ENCODE results near the gene BRCA1.
A peak's percentile ranks its signal among the peaks of the same experiment; 100 is the strongest.
"Not testable (repeated sequence)": the region's sequence is repeated elsewhere in the genome, so short reads cannot be mapped to it uniquely, and the experiment has no call there.

BRCA1 gene

GRCh38 chr17:43133439-43133838 lies 8.3 kb upstream of the BRCA1 start:
- not testable (repeated sequence) for H3K9ac ChIP-seq (ENCODE audit: low read length); H3K27me3 ChIP-seq (ENCODE audit: insufficient read depth, low read length); H3K4me1 ChIP-seq (ENCODE audit: control insufficient read depth in 1 of 2, insufficient read depth in 2 of 2, low read length in 2 of 2); H3K4me2 ChIP-seq (ENCODE audit: low read length); H3K4me3 ChIP-seq (ENCODE audit: low read depth, low read length); H4K91ac ChIP-seq (ENCODE audit: low read depth, low read length); H2AK5ac ChIP-seq (ENCODE audit: low read length); DNase-seq; H3K79me1 ChIP-seq (ENCODE audit: low read length); H2BK5ac ChIP-seq (ENCODE audit: low read depth, low read length, poor library complexity); H3K23ac ChIP-seq (ENCODE audit: low read length); H2BK12ac ChIP-seq (ENCODE audit: low read length); H3K4ac ChIP-seq (ENCODE audit: low read depth, low read length); H3K9me3 ChIP-seq (ENCODE audit: insufficient read depth, low read depth, low read length); H3K14ac ChIP-seq (ENCODE audit: low read length); H2AFZ ChIP-seq (ENCODE audit: insufficient read depth, low read length, poor library complexity); H4K12ac ChIP-seq (ENCODE audit: low read depth, low read length); H2BK120ac ChIP-seq (ENCODE audit: insufficient read depth, low read length, poor library complexity); H4K8ac ChIP-seq (ENCODE audit: low read depth, low read length); H3K18ac ChIP-seq (ENCODE audit: low read length); H3K79me2 ChIP-seq (ENCODE audit: control insufficient read depth, insufficient read depth, low read length, poor library complexity); H3K27ac ChIP-seq (ENCODE audit: low read depth, low read length)
- WGBS (ENCODE audit: extremely low coverage, insufficient coverage, insufficient read length) = no CpG with 5 or more reads among the region's 5 CpGs
- peaks cover 8 to 19% of the 10 kb centered on the region in 2 experiments for H3K36me3 ChIP-seq (ENCODE audit: control insufficient read depth in 1 of 2, insufficient read depth in 2 of 2, low read length in 2 of 2)

GRCh38 chr17:43132117-43132516 lies 7.0 kb upstream of the BRCA1 start:
- Histone ChIP-seq H3K27ac (ENCODE audit: low read depth, low read length) (no peak overlapping the region), H4K8ac (ENCODE audit: low read depth, low read length) (no peak overlapping the region), H3K14ac (ENCODE audit: low read length) (no peak overlapping the region), H3K4me1 (ENCODE audit: control insufficient read depth in 1 of 2, insufficient read depth in 2 of 2, low read length in 2 of 2) (no peaks in the 10 kb centered on the region), H3K9ac (ENCODE audit: low read length) (no peak overlapping the region), H2BK120ac (ENCODE audit: insufficient read depth, low read length, poor library complexity) (no peak overlapping the region), H3K9me3 (ENCODE audit: insufficient read depth, low read depth, low read length) (no peaks in the 10 kb centered on the region), H2AFZ (ENCODE audit: insufficient read depth, low read length, poor library complexity) (no peak overlapping the region), H3K27me3 (ENCODE audit: insufficient read depth, low read length) (no peaks in the 10 kb centered on the region), H3K18ac (ENCODE audit: low read length) (no peak overlapping the region), H3K4me2 (ENCODE audit: low read length) (no peak overlapping the region), H2AK5ac (ENCODE audit: low read length) (no peak overlapping the region), H4K91ac (ENCODE audit: low read depth, low read length) (no peak overlapping the region), H2BK12ac (ENCODE audit: low read length) (no peak overlapping the region), H3K79me2 (ENCODE audit: control insufficient read depth, insufficient read depth, low read length, poor library complexity) (no peaks in the 10 kb centered on the region), H3K79me1 (ENCODE audit: low read length) (no peaks in the 10 kb centered on the region), H3K36me3 (ENCODE audit: control insufficient read depth in 1 of 2, insufficient read depth in 2 of 2, low read length in 2 of 2) (peaks cover 8 to 23% of the 10 kb centered on the region in 2 experiments), H3K4ac (ENCODE audit: low read depth, low read length) (no peak overlapping the region), H2BK5ac (ENCODE audit: low read depth, low read length, poor library complexity) (no peak overlapping the region), H3K23ac (ENCODE audit: low read length) (no peak overlapping the region), H3K4me3 (ENCODE audit: low read depth, low read length) (no peak overlapping the region), H4K12ac (ENCODE audit: low read depth, low read length) (no peak overlapping the region)
- WGBS (ENCODE audit: extremely low coverage, insufficient coverage, insufficient read length) = no CpG with 5 or more reads among the region's 2 CpGs
- no peak for DNase-seq

DNA sequence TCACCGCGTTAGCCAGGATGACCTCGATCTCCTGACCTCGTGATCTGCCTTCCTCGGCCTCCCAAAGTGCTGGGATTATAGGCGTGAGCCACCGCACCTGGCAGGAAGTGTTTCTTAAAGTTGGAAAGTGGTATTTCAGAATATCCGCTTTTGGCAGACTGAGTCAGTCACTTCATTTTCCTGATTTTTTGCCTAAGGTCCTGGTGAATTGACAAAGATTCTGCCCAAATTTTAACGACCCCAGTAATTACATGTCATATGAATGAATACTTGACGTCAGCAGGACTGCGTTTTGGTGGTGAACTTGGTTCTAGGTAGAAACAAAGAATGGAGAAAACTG lies 4.5 kb upstream of the BRCA1 start:
- H4K91ac ChIP-seq (ENCODE audit: low read depth, low read length) = no peak overlapping the region
- no peak for DNase-seq
- no peak overlapping the region for H3K23ac ChIP-seq (ENCODE audit: low read length)
- peaks cover 1 to 11% of the 10 kb centered on the region in 2 experiments for H3K36me3 ChIP-seq (ENCODE audit: control insufficient read depth in 1 of 2, insufficient read depth in 2 of 2, low read length in 2 of 2)
- no peaks in the 10 kb centered on the region for H3K9me3 ChIP-seq (ENCODE audit: insufficient read depth, low read depth, low read length)
- H4K12ac ChIP-seq (ENCODE audit: low read depth, low read length) = no peak overlapping the region
- no peak overlapping the region for H2BK120ac ChIP-seq (ENCODE audit: insufficient read depth, low read length, poor library complexity)
- H3K18ac ChIP-seq (ENCODE audit: low read length) = no peak overlapping the region
- no peak overlapping the region for H2BK5ac ChIP-seq (ENCODE audit: low read depth, low read length, poor library complexity)
- no peak overlapping the region for H2AK5ac ChIP-seq (ENCODE audit: low read length)
- no peak overlapping the region for H3K14ac ChIP-seq (ENCODE audit: low read length)
- peaks cover 2% of the 10 kb centered on the region for H3K79me2 ChIP-seq (ENCODE audit: control insufficient read depth, insufficient read depth, low read length, poor library complexity)
- no peak overlapping the region for H3K4me2 ChIP-seq (ENCODE audit: low read length)
- no peak overlapping the region for H3K4me3 ChIP-seq (ENCODE audit: low read depth, low read length)
- H3K4ac ChIP-seq (ENCODE audit: low read depth, low read length) = no peak overlapping the region
- H3K79me1 ChIP-seq (ENCODE audit: low read length) = peaks cover 6% of the 10 kb centered on the region
- no peak overlapping the region for H2AFZ ChIP-seq (ENCODE audit: insufficient read depth, low read length, poor library complexity)
- no peak overlapping the region for H2BK12ac ChIP-seq (ENCODE audit: low read length)
- no peak overlapping the region for H4K8ac ChIP-seq (ENCODE audit: low read depth, low read length)
- no peak overlapping the region for H3K27ac ChIP-seq (ENCODE audit: low read depth, low read length)
- peaks cover 0 to 5% of the 10 kb centered on the region in 2 experiments for H3K4me1 ChIP-seq (ENCODE audit: control insufficient read depth in 1 of 2, insufficient read depth in 2 of 2, low read length in 2 of 2)
- H3K9ac ChIP-seq (ENCODE audit: low read length) = no peak overlapping the region
- no peaks in the 10 kb centered on the region for H3K27me3 ChIP-seq (ENCODE audit: insufficient read depth, low read length)
- WGBS (ENCODE audit: extremely low coverage, insufficient coverage, insufficient read length) = no CpG with 5 or more reads among the region's 11 CpGs

GRCh38 chr17:43127333-43127876 lies 2.2 kb upstream of the BRCA1 start:
- no CpG with 5 or more reads among the region's 6 CpGs for WGBS (ENCODE audit: extremely low coverage, insufficient coverage, insufficient read length)
- H2AFZ ChIP-seq (ENCODE audit: insufficient read depth, low read length, poor library complexity) = not testable (repeated sequence)

More at GRCh38 chr17:43127333-43127876, 2.2 kb upstream of the BRCA1 start:
- not testable (repeated sequence) for H3K23ac ChIP-seq (ENCODE audit: low read length); H2AK5ac ChIP-seq (ENCODE audit: low read length); H3K9me3 ChIP-seq (ENCODE audit: insufficient read depth, low read depth, low read length); H3K36me3 ChIP-seq (ENCODE audit: control insufficient read depth in 1 of 2, insufficient read depth in 2 of 2, low read length in 2 of 2); H3K79me2 ChIP-seq (ENCODE audit: control insufficient read depth, insufficient read depth, low read length, poor library complexity); H4K8ac ChIP-seq (ENCODE audit: low read depth, low read length); H3K9ac ChIP-seq (ENCODE audit: low read length); H4K91ac ChIP-seq (ENCODE audit: low read depth, low read length); H3K4me1 ChIP-seq (ENCODE audit: control insufficient read depth in 1 of 2, insufficient read depth in 2 of 2, low read length in 2 of 2); H2BK5ac ChIP-seq (ENCODE audit: low read depth, low read length, poor library complexity); H4K12ac ChIP-seq (ENCODE audit: low read depth, low read length); H3K79me1 ChIP-seq (ENCODE audit: low read length); H3K4me3 ChIP-seq (ENCODE audit: low read depth, low read length); H3K27me3 ChIP-seq (ENCODE audit: insufficient read depth, low read length); H3K27ac ChIP-seq (ENCODE audit: low read depth, low read length); H3K4me2 ChIP-seq (ENCODE audit: low read length); H3K14ac ChIP-seq (ENCODE audit: low read length); H3K18ac ChIP-seq (ENCODE audit: low read length); H2BK12ac ChIP-seq (ENCODE audit: low read length); H3K4ac ChIP-seq (ENCODE audit: low read depth, low read length); H2BK120ac ChIP-seq (ENCODE audit: insufficient read depth, low read length, poor library complexity)
- peak in 1 of 2 donors; percentile 7 for DNase-seq

Data from trophoblast cell (in vitro differentiated cells and primary cell).